Astrocyte of the hippocampus (primary cell): ENCODE results near the gene TNNI2.
"Not testable (repeated sequence)": the region's sequence is repeated elsewhere in the genome, so short reads cannot be mapped to it uniquely, and the experiment has no call there.

Experiments
- DNase-seq: peaks from one replicate; pipeline ENCODE4 v3.0.0; 2011; ENCODE audit warnings: low read depth, low spot score

TNNI2 gene

GRCh38 chr11:1873813-1874150 lies 35.0 kb downstream of the TNNI2 start:
- not testable (repeated sequence) for DNase-seq

- not testable (repeated sequence) for DNase-seq
Measured at GRCh38 chr11:1874441-1875092, 35.8 kb downstream of the TNNI2 start.

- no peak for DNase-seq
Measured at GRCh38 chr11:1875093-1875850, 36.5 kb downstream of the TNNI2 start.

- not testable (repeated sequence) for DNase-seq
Measured at GRCh38 chr11:1875851-1876301, 37.1 kb downstream of the TNNI2 start.

GRCh38 chr11:1876361-1877063 lies 37.7 kb downstream of the TNNI2 start:
- peak; percentile 56 for DNase-seq

- peak; percentile 73 for DNase-seq
Measured at GRCh38 chr11:1877211-1878136, 38.7 kb downstream of the TNNI2 start.

GRCh38 chr11:1878137-1879031 lies 39.6 kb downstream of the TNNI2 start:
- DNase-seq, result no peak

- DNase-seq, result no peak
Measured at GRCh38 chr11:1879342-1879940, 40.7 kb downstream of the TNNI2 start.

GRCh38 chr11:1879941-1880720 lies 41.4 kb downstream of the TNNI2 start:
- DNase-seq, result peak; percentile 37

- DNase-seq, result no peak
Measured at GRCh38 chr11:1880746-1881441, 42.1 kb downstream of the TNNI2 start.

- no peak for DNase-seq
Measured at GRCh38 chr11:1881442-1882264, 42.9 kb downstream of the TNNI2 start.

GRCh38 chr11:1882265-1883238 lies 43.8 kb downstream of the TNNI2 start:
- DNase-seq, result peak; percentile 89

GRCh38 chr11:1883346-1884302 lies 44.8 kb downstream of the TNNI2 start:
- DNase-seq, result no peak

GRCh38 chr11:1884303-1884700 lies 45.5 kb downstream of the TNNI2 start:
- no peak for DNase-seq

- DNase-seq, result not testable (repeated sequence)
Measured at GRCh38 chr11:1886551-1886950, 47.8 kb downstream of the TNNI2 start.
